ENCODE results near the gene KDM2B. TPM values are rescaled to one million over a fixed set of nuclear protein-coding genes. Genes with fewer than 3 reads are reported as not detected.

Gene KDM2B
- 20.4 and 22.3 TPM in 2 replicates for total RNA-seq (ENCODE audit: low replicate concordance)

GRCh38 chr12:121580959-121581685 lies at the start of gene KDM2B:
KDM2B (minus strand) TSS chr12:121581023; CDS start chr12:121580911, 112 bp downstream.

GRCh38 chr12:121626087-121626852 lies 45.4 kb upstream of the KDM2B start, which contains the start of gene ORAI1:
ORAI1 (plus strand) TSS chr12:121626530.

GRCh38 chr12:121399391-121400331 lies 181.2 kb downstream of the KDM2B start, which contains the start of gene RNF34:
RNF34 (plus strand) TSS chr12:121400118; CDS start chr12:121400213, 95 bp downstream.

Other genes with a start within 250 kb of the KDM2B start
- gene ANAPC5, start 228.6 kb downstream of the KDM2B start, total RNA-seq (ENCODE audit: low replicate concordance) = 99.1 and 150 TPM in 2 replicates
- gene RNF34, start 180.9 kb downstream of the KDM2B start, total RNA-seq (ENCODE audit: low replicate concordance) = 82.8 and 173 TPM in 2 replicates
- 4.1 and 5.2 TPM in 2 replicates for gene ORAI1, start 45.5 kb upstream of the KDM2B start, total RNA-seq (ENCODE audit: low replicate concordance)
- 1.1 and 2.0 TPM in 2 replicates for gene MORN3, start 88.6 kb upstream of the KDM2B start, total RNA-seq (ENCODE audit: low replicate concordance)
- 8.2 and 9.2 TPM in 2 replicates for gene TMEM120B, start 131.7 kb upstream of the KDM2B start, total RNA-seq (ENCODE audit: low replicate concordance)
- gene RHOF, start 212.7 kb upstream of the KDM2B start, total RNA-seq (ENCODE audit: low replicate concordance) = 0.82 and 2.4 TPM in 2 replicates
- gene SETD1B, start 223.0 kb upstream of the KDM2B start, total RNA-seq (ENCODE audit: low replicate concordance) = 1.5 and 1.6 TPM in 2 replicates

Measured in smooth muscle cell of the coronary artery (primary cell).